Measurements from ENCODE around the gene MROH9.

MROH9 gene

GRCh38 chr1:171084091-171084490 is 148.8 kb downstream of the MROH9 start:
- Histone ChIP-seq H3K27me3 (ENCODE audit: insufficient read depth, poor library complexity, severe bottlenecking) (no peaks in the 10 kb centered on the region), H3K4me3 (ENCODE audit: severe bottlenecking) (no peak overlapping the region), H3K4me1 (ENCODE audit: insufficient read depth, poor library complexity, severe bottlenecking) (no peaks in the 10 kb centered on the region), H3K27ac (ENCODE audit: poor library complexity, severe bottlenecking) (no peak overlapping the region), H3K36me3 (ENCODE audit: low read depth) (no peaks in the 10 kb centered on the region), H3K9me3 (ENCODE audit: severe bottlenecking) (no peaks in the 10 kb centered on the region)
- DNase-seq (ENCODE audit: low spot score) (no peak), ATAC-seq (ENCODE audit: low read depth) (no peak)
- TF ChIP-seq, protein P1, sequence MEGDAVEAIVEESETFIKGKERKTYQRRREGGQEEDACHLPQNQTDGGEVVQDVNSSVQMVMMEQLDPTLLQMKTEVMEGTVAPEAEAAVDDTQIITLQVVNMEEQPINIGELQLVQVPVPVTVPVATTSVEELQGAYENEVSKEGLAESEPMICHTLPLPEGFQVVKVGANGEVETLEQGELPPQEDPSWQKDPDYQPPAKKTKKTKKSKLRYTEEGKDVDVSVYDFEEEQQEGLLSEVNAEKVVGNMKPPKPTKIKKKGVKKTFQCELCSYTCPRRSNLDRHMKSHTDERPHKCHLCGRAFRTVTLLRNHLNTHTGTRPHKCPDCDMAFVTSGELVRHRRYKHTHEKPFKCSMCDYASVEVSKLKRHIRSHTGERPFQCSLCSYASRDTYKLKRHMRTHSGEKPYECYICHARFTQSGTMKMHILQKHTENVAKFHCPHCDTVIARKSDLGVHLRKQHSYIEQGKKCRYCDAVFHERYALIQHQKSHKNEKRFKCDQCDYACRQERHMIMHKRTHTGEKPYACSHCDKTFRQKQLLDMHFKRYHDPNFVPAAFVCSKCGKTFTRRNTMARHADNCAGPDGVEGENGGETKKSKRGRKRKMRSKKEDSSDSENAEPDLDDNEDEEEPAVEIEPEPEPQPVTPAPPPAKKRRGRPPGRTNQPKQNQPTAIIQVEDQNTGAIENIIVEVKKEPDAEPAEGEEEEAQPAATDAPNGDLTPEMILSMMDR (IDR thresholded peaks at IDR 0.05; ENCODE audit: poor library complexity, severe bottlenecking): no peak

DNA sequence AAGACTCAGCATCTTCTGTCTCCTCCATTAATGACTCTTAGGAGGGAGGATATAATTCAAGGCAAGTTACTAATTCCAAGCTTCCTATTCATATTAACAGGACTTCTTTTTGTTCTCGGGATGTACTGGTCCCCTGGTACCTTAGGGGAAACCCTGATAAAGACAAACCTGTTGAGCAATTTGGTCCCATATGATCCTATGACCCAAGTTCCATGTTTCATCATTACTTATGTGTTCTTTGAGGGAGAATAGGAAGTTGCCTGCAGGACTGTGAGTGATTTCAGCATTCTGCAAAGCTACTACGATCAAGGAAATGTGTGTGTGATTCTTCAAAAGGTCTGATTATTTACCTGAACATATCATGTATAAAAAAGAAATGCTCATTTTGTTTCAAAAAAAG is 149.5 kb downstream of the MROH9 start:
- no peaks in the 10 kb centered on the region for H3K27me3 ChIP-seq (ENCODE audit: insufficient read depth, poor library complexity, severe bottlenecking)
- H3K4me3 ChIP-seq (ENCODE audit: severe bottlenecking): no peak overlapping the region
- H3K4me1 ChIP-seq (ENCODE audit: insufficient read depth, poor library complexity, severe bottlenecking): no peaks in the 10 kb centered on the region
- no peak overlapping the region for H3K27ac ChIP-seq (ENCODE audit: poor library complexity, severe bottlenecking)
- no peaks in the 10 kb centered on the region for H3K36me3 ChIP-seq (ENCODE audit: low read depth)
- TF ChIP-seq, protein P1 (IDR thresholded peaks at IDR 0.05; ENCODE audit: poor library complexity, severe bottlenecking): no peak
- no peaks in the 10 kb centered on the region for H3K9me3 ChIP-seq (ENCODE audit: severe bottlenecking)
- DNase-seq (ENCODE audit: low spot score): no peak
- no peak for ATAC-seq (ENCODE audit: low read depth)

DNA sequence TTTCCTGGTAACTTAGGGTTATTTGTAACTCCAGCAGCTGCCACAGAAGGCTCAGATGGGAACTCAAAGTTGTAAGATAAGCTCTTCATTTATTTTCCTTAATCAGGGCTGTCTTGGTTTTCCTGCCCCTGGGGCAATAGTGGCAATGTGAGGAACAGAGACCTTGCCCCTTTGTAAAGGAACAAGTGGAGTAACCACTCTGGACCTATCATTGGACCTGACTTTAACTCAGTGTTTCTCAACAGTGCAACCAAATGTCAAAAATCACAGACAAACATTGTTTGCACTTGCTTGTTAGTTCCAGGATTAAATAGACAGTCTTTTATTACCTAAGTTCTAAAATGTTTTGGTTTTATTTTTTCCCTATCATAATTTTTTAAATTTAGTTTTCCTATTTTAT is 152.6 kb downstream of the MROH9 start:
- ATAC-seq (ENCODE audit: low read depth) (no peak), DNase-seq (ENCODE audit: low spot score) (no peak)
- no peaks in the 10 kb centered on the region for H3K27me3 ChIP-seq (ENCODE audit: insufficient read depth, poor library complexity, severe bottlenecking)
- H3K9me3 ChIP-seq (ENCODE audit: severe bottlenecking): no peaks in the 10 kb centered on the region
- TF ChIP-seq, protein P1 (IDR thresholded peaks at IDR 0.05; ENCODE audit: poor library complexity, severe bottlenecking): no peak
- no peaks in the 10 kb centered on the region for H3K36me3 ChIP-seq (ENCODE audit: low read depth)
- H3K27ac ChIP-seq (ENCODE audit: poor library complexity, severe bottlenecking): no peak overlapping the region
- H3K4me1 ChIP-seq (ENCODE audit: insufficient read depth, poor library complexity, severe bottlenecking): no peaks in the 10 kb centered on the region
- no peak overlapping the region for H3K4me3 ChIP-seq (ENCODE audit: severe bottlenecking)

DNA sequence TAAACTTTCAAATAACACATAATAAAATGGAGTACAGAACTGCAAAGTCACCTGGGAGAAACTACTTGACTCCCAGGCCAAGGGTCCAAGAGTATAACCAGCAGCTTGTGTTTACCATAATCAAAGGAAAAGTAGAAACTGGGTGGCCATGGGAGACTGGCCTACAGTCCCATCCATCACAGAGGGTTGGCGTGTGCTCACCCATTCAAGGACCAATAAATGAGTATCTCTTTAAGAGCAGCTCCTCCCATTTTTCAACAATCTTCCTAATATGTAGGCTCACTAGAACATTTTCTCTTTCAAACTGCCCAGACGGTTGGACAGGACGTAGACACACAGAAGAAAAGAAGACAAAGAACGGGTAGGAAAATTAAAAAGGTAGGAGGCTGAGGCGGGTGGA is 155.3 kb downstream of the MROH9 start, which contains the start of gene FMO3:
FMO3 (plus strand) TSS at position 302 of the 400 bp plus-strand sequence. CDS start 1,754 bp downstream, outside the sequence.
- H3K27me3 ChIP-seq (ENCODE audit: insufficient read depth, poor library complexity, severe bottlenecking): no peaks in the 10 kb centered on the region
- ATAC-seq (ENCODE audit: low read depth) (no peak), DNase-seq (ENCODE audit: low spot score) (no peak)
- H3K27ac ChIP-seq (ENCODE audit: poor library complexity, severe bottlenecking): no peak within 1 kb of the TSS
- H3K36me3 ChIP-seq (ENCODE audit: low read depth): no peaks in the 10 kb centered on the region
- no peaks in the 10 kb centered on the region for H3K9me3 ChIP-seq (ENCODE audit: severe bottlenecking)
- no peak within 1 kb of the TSS for H3K4me3 ChIP-seq (ENCODE audit: severe bottlenecking)
- TF ChIP-seq, protein P1 (IDR thresholded peaks at IDR 0.05; ENCODE audit: poor library complexity, severe bottlenecking): no peak
- H3K4me1 ChIP-seq (ENCODE audit: insufficient read depth, poor library complexity, severe bottlenecking): no peaks in the 10 kb centered on the region

- H3K36me3 ChIP-seq (ENCODE audit: low read depth): no peaks in the 10 kb centered on the region
- no peaks in the 10 kb centered on the region for H3K4me1 ChIP-seq (ENCODE audit: insufficient read depth, poor library complexity, severe bottlenecking)
- ATAC-seq (ENCODE audit: low read depth) (no peak), DNase-seq (ENCODE audit: low spot score) (no peak)
- H3K9me3 ChIP-seq (ENCODE audit: severe bottlenecking): peaks cover 2% of the 10 kb centered on the region
- H3K27me3 ChIP-seq (ENCODE audit: insufficient read depth, poor library complexity, severe bottlenecking): no peaks in the 10 kb centered on the region
- no peak overlapping the region for H3K4me3 ChIP-seq (ENCODE audit: severe bottlenecking)
- no peak overlapping the region for H3K27ac ChIP-seq (ENCODE audit: poor library complexity, severe bottlenecking)
- TF ChIP-seq, protein P1 (IDR thresholded peaks at IDR 0.05; ENCODE audit: poor library complexity, severe bottlenecking): no peak
Measured at GRCh38 chr1:171103862-171104261, 168.5 kb downstream of the MROH9 start.
